ENCODE data around the gene MRGPRX3. TPM values are rescaled to one million over a fixed set of nuclear protein-coding genes. Genes with fewer than 3 reads are reported as not detected.

Gene MRGPRX3
- total RNA-seq, 2 donors from 2014 or later = not detected

DNA sequence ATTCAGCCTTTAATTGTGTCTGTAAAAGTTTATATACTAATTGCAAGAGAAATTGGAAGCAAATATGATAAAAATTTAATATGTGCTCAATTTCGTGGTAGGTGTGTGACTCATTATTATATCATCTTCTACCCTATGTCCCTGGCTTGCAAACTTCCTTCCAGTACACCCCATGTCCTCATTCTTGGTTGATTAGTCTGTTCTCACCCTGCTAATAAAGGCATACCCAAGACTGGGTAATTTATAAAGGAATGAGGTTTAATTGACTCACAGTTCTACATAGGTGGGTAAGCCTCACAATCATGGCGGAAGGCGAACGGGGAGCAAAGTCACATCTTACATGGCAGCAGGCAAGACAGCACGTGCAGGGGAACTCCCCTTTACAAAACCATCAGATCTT is 11.9 kb downstream of the MRGPRX3 start:
- intact Hi-C loops (cut with DNase I, micrococcal nuclease) = no loop called here
- ATAC-seq (no peak), DNase-seq (no peak)

DNA sequence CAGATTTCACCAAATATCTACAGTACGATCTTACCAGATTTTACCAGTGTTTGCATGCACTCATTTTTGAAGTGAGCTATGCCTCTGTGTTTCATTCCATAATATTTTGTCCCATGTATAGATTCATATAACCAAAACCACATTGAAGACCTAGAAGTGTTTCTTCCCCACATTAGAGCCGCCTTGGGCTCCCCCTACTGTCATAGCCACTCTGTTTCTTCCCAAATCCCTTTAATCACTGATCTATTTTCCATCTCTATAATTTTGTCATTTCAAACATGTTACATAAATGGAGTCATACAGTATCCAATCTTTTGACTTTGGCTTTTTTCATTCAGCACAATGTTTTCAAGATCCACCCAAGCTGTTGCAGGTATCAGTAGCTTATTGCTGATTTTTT is 12.7 kb downstream of the MRGPRX3 start:
- ATAC-seq (no peak), DNase-seq (no peak)
- intact Hi-C loops (cut with DNase I, micrococcal nuclease) = no loop called here

DNA sequence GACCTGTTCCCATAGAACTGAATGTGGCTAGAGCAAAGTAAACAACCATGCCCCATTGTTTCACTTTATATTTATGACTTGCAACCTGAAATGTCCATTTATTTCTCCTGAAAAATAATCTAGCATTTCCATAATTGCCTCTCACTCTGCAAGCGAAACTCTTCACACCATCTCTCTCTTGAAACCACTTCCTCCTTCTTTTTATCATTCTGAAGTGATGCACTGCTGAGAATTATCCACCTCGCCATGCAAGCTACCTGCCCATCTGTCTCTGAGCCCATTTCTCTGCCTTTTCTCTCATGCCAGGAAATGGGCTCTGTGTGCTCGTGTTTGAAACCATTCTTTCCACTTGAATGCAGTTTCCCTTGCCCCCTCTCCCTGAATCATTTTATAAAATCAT is 13.5 kb downstream of the MRGPRX3 start:
- no peak for DNase-seq
- no peak for ATAC-seq
- intact Hi-C loops (cut with DNase I, micrococcal nuclease) = no loop called here

DNA sequence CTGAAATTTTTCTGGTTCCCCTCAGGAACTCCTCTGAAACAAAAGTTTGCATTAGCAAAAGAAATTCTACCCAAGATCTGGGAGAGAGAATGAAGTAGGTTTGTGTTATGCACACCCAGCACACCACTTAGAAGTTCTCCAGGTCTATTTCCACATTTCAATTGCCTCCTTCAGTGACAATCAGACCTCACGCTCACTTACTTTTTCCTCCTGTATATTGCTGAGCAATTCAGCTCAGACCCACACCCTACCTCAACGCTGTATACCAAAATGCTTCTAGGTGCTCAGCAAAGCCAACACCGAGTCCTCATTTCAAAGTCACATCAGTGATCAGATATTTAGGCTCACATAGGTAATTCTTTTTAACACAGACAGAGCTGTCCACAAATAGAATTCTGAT is 19.2 kb downstream of the MRGPRX3 start:
- no peak for DNase-seq
- intact Hi-C loops (cut with DNase I, micrococcal nuclease) = no loop called here
- ATAC-seq = no peak

DNA sequence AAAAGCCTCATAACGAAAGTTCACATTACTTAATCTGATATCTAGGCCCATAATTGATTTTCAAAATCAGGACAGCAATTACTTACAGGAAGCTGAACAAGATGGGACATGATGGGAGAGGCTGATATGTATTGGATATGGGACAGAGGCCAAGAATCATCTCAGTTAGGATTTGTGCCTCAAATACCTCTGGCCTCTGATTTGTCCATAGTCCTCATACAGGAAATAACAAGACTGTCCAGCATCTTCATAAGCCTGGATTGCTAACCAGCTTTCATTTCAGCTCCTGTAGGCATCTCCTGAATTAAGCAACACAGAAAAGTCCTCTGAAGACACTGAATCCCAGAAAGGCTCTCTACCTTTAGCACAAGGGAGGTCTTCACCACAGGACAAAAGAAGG is 36.0 kb downstream of the MRGPRX3 start:
- intact Hi-C loops (cut with DNase I, micrococcal nuclease) = no loop called here
- DNase-seq (no peak), ATAC-seq (no peak)

DNA sequence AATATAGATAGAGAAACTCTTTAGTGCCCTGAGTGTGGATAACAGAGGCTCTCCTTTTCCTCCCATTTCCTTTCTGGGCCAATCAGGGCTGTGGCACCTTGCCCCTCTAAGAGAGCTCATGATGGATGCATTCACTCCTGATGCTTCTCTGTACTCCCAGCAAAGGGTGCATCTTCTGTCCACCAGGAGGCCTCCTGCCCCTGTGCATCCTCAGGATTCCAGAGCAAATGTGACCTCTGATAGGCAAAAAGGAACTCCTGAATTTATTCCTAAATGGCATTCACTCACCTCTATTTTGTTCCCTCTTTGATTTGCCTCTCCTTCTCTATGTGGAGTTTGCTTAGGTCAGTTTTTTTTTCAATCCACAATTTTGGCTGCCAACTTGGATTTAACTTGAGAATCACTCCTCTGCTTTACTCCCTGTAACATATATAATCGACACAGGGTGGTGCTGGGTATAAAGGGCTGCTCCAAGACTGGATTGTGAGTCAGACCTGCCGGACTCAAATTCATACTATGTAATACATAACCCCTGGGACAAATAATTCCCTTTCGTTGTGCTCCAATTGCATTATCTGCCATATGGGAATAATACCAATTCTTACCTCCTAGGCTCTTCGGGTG is 39.1 kb downstream of the MRGPRX3 start:
- DNase-seq = peak in 1 of 2 donors; percentile 18
- ATAC-seq = no peak
- intact Hi-C loops (cut with DNase I, micrococcal nuclease) = no loop called here

DNA sequence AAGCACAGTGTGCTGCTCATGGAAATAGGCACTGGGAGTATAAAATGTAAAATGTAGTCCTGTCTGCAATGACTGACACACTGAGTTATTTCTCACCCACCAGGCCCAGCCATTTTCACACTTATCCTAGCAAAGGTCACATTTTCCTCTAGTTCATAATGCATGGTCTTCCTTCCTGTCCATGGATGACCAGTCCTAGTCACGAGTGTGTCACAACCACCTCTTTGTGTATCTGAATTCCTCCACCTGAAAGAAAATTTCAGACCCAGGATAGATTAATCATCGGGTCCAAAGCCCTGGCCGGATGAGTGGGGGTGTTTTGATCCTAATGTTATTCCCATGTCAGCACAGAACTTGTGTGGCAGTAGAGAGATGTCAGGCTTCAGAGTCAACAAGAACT is 40.3 kb downstream of the MRGPRX3 start, which contains the start of gene MRGPRX4:
Gene MRGPRX4 (plus strand): TSS at position 172 of the 400 bp plus-strand sequence. CDS start 420 bp downstream, outside the sequence.
- DNase-seq (no peak), ATAC-seq (no peak)
- intact Hi-C loops (cut with DNase I, micrococcal nuclease) = no loop called here

DNA sequence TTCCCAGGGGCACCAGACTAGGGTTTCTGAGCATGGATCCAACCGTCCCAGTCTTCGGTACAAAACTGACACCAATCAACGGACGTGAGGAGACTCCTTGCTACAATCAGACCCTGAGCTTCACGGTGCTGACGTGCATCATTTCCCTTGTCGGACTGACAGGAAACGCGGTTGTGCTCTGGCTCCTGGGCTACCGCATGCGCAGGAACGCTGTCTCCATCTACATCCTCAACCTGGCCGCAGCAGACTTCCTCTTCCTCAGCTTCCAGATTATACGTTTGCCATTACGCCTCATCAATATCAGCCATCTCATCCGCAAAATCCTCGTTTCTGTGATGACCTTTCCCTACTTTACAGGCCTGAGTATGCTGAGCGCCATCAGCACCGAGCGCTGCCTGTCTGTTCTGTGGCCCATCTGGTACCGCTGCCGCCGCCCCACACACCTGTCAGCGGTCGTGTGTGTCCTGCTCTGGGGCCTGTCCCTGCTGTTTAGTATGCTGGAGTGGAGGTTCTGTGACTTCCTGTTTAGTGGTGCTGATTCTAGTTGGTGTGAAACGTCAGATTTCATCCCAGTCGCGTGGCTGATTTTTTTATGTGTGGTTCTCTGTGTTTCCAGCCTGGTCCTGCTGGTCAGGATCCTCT is 41.0 kb downstream of the MRGPRX3 start:
- intact Hi-C loops (cut with DNase I, micrococcal nuclease) = no loop called here
- ATAC-seq (no peak), DNase-seq (no peak)

Other genes starting within 250 kb of the MRGPRX3 start
- 10 to 100 TPM; 28.6 to 30.6 TPM for gene SERGEF, start 119.5 kb upstream of the MRGPRX3 start, total RNA-seq
- gene TPH1, start 86.3 kb upstream of the MRGPRX3 start, total RNA-seq = 10 to 100 TPM; 13.9 to 14.6 TPM
- 10 to 100 TPM; 10.3 to 10.6 TPM for gene SAAL1, start 26.5 kb upstream of the MRGPRX3 start, total RNA-seq
- gene MRGPRX4, start 40.3 kb downstream of the MRGPRX3 start, total RNA-seq = not detected
- not detected for gene SAA4, start 104.2 kb downstream of the MRGPRX3 start, total RNA-seq
- 1 to 10 TPM in 1 of 2 donors, under 1 TPM in 1; 0.58 to 1.1 TPM for gene SAA2, start 116.1 kb downstream of the MRGPRX3 start, total RNA-seq
- 10 to 100 TPM in 1 of 2 donors, 1 to 10 TPM in 1; 3.1 to 11.3 TPM for gene SAA1, start 133.7 kb downstream of the MRGPRX3 start, total RNA-seq
- gene HPS5, start 189.6 kb downstream of the MRGPRX3 start, total RNA-seq = 10 to 100 TPM in 1 of 2 donors, 1 to 10 TPM in 1; 8.4 to 12.9 TPM
- gene GTF2H1, start 190.0 kb downstream of the MRGPRX3 start, total RNA-seq = 10 to 100 TPM; 29.3 to 30.0 TPM

Measured in left colon (tissue), 2 donors.